IMR-90 (cell line): ENCODE data around the gene SLF1. TPM values are rescaled to one million over a fixed set of nuclear protein-coding genes. Genes with fewer than 3 reads are reported as not detected.

Experiments
- ATAC-seq: fragments of 200-7000 bp; cut with Tn5 transposase; 2 replicates; pipeline ENCODE4 v1.9.1; 2020; ENCODE audit warnings: low read depth, mild to moderate bottlenecking, moderate library complexity
- BruUV-seq: library from RNA; stranded (reverse); fragments of 400-500 nt; replicated peaks from 2 replicates; lab custom pipeline; 2021; lab: Mats Ljungman, UMichigan
- CTCF ChIA-PET: fragments of 300-600 bp; formaldehyde crosslinking; extraction: SDS; loops from one replicate; lab custom pipeline; 2021; ENCODE audit warnings: antibody characterized with exemption; lab: Yijun Ruan, JAX
- POLR2A ChIA-PET: fragments of 300-600 bp; sonication (Branson Sonifier 250); formaldehyde crosslinking; loops from one replicate; lab custom pipeline; 2022; ENCODE audit warnings: antibody characterized with exemption; ENCODE audit not compliant: unreplicated experiment; lab: Charles Lee
- DNase-seq: peaks from one replicate; pipeline ENCODE4 v3.0.0; 2013
- H2AFZ ChIP-seq: replicated peaks from 2 replicates; pipeline ENCODE3; 2013; ENCODE audit warnings: low read length, mild to moderate bottlenecking; ENCODE audit not compliant: poor library complexity
- H2AK5ac ChIP-seq: 2 replicates; pipeline ENCODE4 v1.6.1; 2013; ENCODE audit warnings: low read depth, low read length, inconsistent platforms
- H2AK9ac ChIP-seq: replicated peaks from 2 replicates; pipeline ENCODE3; 2013; ENCODE audit warnings: mild to moderate bottlenecking, low read depth, low read length, moderate library complexity; ENCODE audit not compliant: poor library complexity
- H2BK120ac ChIP-seq: 2 replicates; pipeline ENCODE4 v1.6.1; 2013; ENCODE audit warnings: low read depth, low read length, inconsistent platforms
- H2BK15ac ChIP-seq: 3 replicates; pipeline ENCODE4 v1.6.1; 2013; ENCODE audit warnings: low read depth, low read length, inconsistent platforms
- H2BK20ac ChIP-seq: 2 replicates; pipeline ENCODE4 v1.6.1; 2013; ENCODE audit warnings: low read depth, mild to moderate bottlenecking, inconsistent platforms, low read length, moderate library complexity
- H2BK5ac ChIP-seq: 2 replicates; pipeline ENCODE4 v1.6.1; 2013; ENCODE audit warnings: mild to moderate bottlenecking, low read depth, low read length, inconsistent platforms; ENCODE audit not compliant: poor library complexity, severe bottlenecking
- H3K14ac ChIP-seq: replicated peaks from 2 replicates; pipeline ENCODE4 v1.6.1; 2013; ENCODE audit warnings: low read depth, low read length, inconsistent platforms
- H3K18ac ChIP-seq: 2 replicates; pipeline ENCODE4 v1.6.1; 2013; ENCODE audit warnings: low read depth, low read length, control low read depth
- H3K23ac ChIP-seq: 2 replicates; pipeline ENCODE4 v1.6.1; 2013; ENCODE audit warnings: low read depth, low read length, inconsistent platforms
- H3K27ac ChIP-seq: 2 replicates; pipeline ENCODE4 v1.5.1; 2013; ENCODE audit warnings: mild to moderate bottlenecking, control low read depth, low read length; ENCODE audit not compliant: insufficient read depth
- H3K27me3 ChIP-seq: 2 replicates; pipeline ENCODE4 v1.6.1; 2013; ENCODE audit warnings: low read length; ENCODE audit not compliant: control insufficient read depth, insufficient read depth
- H3K36me3 ChIP-seq: 2 replicates; pipeline ENCODE4 v1.6.1; 2013; ENCODE audit warnings: low read length, mixed read lengths; ENCODE audit not compliant: control insufficient read depth, insufficient read depth
- H3K4ac ChIP-seq: 2 replicates; pipeline ENCODE4 v1.6.1; 2013; ENCODE audit warnings: low read depth, low read length, inconsistent platforms
- H3K4me1 ChIP-seq: 2 replicates; pipeline ENCODE4 v1.6.1; 2013; ENCODE audit warnings: low read length, mixed read lengths; ENCODE audit not compliant: control insufficient read depth, insufficient read depth
- H3K4me2 ChIP-seq: 2 replicates; pipeline ENCODE4 v1.6.1; 2013; ENCODE audit warnings: low read depth, mild to moderate bottlenecking, control low read depth, low read length, moderate library complexity
- H3K4me3 ChIP-seq: 2 replicates; pipeline ENCODE4 v1.5.1; 2013; ENCODE audit warnings: low read depth, mild to moderate bottlenecking, control low read depth, low read length, moderate library complexity; ENCODE audit not compliant: insufficient read depth
- H3K56ac ChIP-seq: 2 replicates; pipeline ENCODE4 v1.6.1; 2013; ENCODE audit warnings: low read length, inconsistent platforms; ENCODE audit not compliant: insufficient read depth; ENCODE audit errors: extremely low read depth
- H3K79me1 ChIP-seq, 2 experiments: 2 replicates each; pipeline ENCODE4 v1.6.1; 2013; ENCODE audit warnings: low read length in 2 of 2, inconsistent platforms in 1 of 2, low read depth in 1 of 2
- H3K9ac ChIP-seq: 2 replicates; pipeline ENCODE4 v1.6.1; 2013; ENCODE audit warnings: low read depth, low read length, control low read depth
- H3K9me1 ChIP-seq: 2 replicates; pipeline ENCODE4 v1.6.1; 2013; ENCODE audit warnings: low read length, inconsistent platforms; ENCODE audit not compliant: insufficient read depth
- H3K9me3 ChIP-seq: 2 replicates; pipeline ENCODE4 v1.6.1; 2013; ENCODE audit warnings: low read length; ENCODE audit not compliant: control insufficient read depth, insufficient read depth
- H4K20me1 ChIP-seq: 2 replicates; pipeline ENCODE4 v1.6.1; 2013; ENCODE audit warnings: low read length, inconsistent platforms; ENCODE audit not compliant: insufficient read depth
- H4K5ac ChIP-seq: 2 replicates; pipeline ENCODE4 v1.6.1; 2013; ENCODE audit warnings: mild to moderate bottlenecking, low read depth, low read length, control low read depth
- H4K8ac ChIP-seq, 2 experiments: 2 replicates each; pipeline ENCODE4 v1.6.1; 2013; ENCODE audit warnings: low read depth in 2 of 2, low read length in 2 of 2, control low read depth in 1 of 2, inconsistent platforms in 1 of 2
- H4K91ac ChIP-seq: 2 replicates; pipeline ENCODE4 v1.6.1; 2013; ENCODE audit warnings: low read depth, low read length, inconsistent platforms; ENCODE audit not compliant: insufficient read depth
- BHLHE40 ChIP-seq: fragments of 150-350 bp; IDR thresholded peaks from 2 replicates; pipeline ENCODE4 v1.6.1; 2016; ENCODE audit warnings: mild to moderate bottlenecking, low read depth, low read length
- CEBPB ChIP-seq: IDR thresholded peaks from 2 replicates; pipeline ENCODE4 v1.6.1; 2012; ENCODE audit warnings: low read depth, low read length, improper control_type of control experiment
- CHD1 ChIP-seq: IDR thresholded peaks from 2 replicates; pipeline ENCODE4 v1.6.1; 2012; ENCODE audit warnings: low read depth, low read length, improper control_type of control experiment
- FOS ChIP-seq: fragments of 150-350 bp; IDR thresholded peaks from 2 replicates; pipeline ENCODE4 v1.6.1; 2016; ENCODE audit warnings: low read depth, low read length
- MAFK ChIP-seq: IDR thresholded peaks from 2 replicates; pipeline ENCODE4 v1.6.1; 2012; ENCODE audit warnings: low read depth, low read length, improper control_type of control experiment
- MAZ ChIP-seq: IDR thresholded peaks from 2 replicates; pipeline ENCODE4 v1.6.1; 2012; ENCODE audit warnings: low read depth, mild to moderate bottlenecking, low read length, improper control_type of control experiment, moderate library complexity, borderline replicate concordance
- MXI1 ChIP-seq: IDR thresholded peaks from 2 replicates; pipeline ENCODE4 v1.6.1; 2012; ENCODE audit warnings: low read depth, mild to moderate bottlenecking, low read length, moderate library complexity, borderline replicate concordance
- NFE2L2 ChIP-seq: fragments of 150-350 bp; IDR thresholded peaks from 2 replicates; pipeline ENCODE4 v1.6.1; 2016; ENCODE audit warnings: low read depth, mild to moderate bottlenecking, low read length
- POLR2A ChIP-seq: IDR thresholded peaks from 2 replicates; pipeline ENCODE4 v1.6.1; 2012; ENCODE audit warnings: mild to moderate bottlenecking, low read depth, low read length
- RAD21 ChIP-seq: IDR thresholded peaks from 2 replicates; pipeline ENCODE4 v1.6.1; 2012; ENCODE audit warnings: low read length, improper control_type of control experiment
- RCOR1 ChIP-seq: IDR thresholded peaks from 2 replicates; pipeline ENCODE4 v1.6.1; 2012; ENCODE audit warnings: mild to moderate bottlenecking, low read length, improper control_type of control experiment; ENCODE audit not compliant: insufficient replicate concordance
- RFX5 ChIP-seq: IDR thresholded peaks from 2 replicates; pipeline ENCODE4 v1.8.0; 2012; ENCODE audit warnings: low read depth, mild to moderate bottlenecking, low read length, moderate library complexity
- SMC3 ChIP-seq: fragments of 150-350 bp; IDR thresholded peaks from 2 replicates; pipeline ENCODE4 v1.6.1; 2016; ENCODE audit warnings: low read depth, mild to moderate bottlenecking, antibody characterized with exemption, low read length, moderate library complexity
- USF2 ChIP-seq: fragments of 150-350 bp; IDR thresholded peaks from 2 replicates; pipeline ENCODE4 v1.6.1; 2017; ENCODE audit warnings: mild to moderate bottlenecking, antibody characterized with exemption, low read length, low read depth
- WGBS, 2 experiments: methylation state at CpG; one replicate each; pipeline versions ENCODE4 v1.1.5 to v1.1.7; 2013; ENCODE audit warnings: missing lambda C conversion rate in 2 of 2; ENCODE audit not compliant: insufficient read length in 1 of 2; ENCODE audit errors: extremely low coverage in 2 of 2; 5-methylcytosine and 5-hydroxymethylcytosine counted together
- dilution Hi-C: fragments of 300-500 bp; cut with HindIII; formaldehyde crosslinking; loops from one replicate; pipeline ENCODE4 v1.14.3; 2018; ENCODE audit warnings: low sequenced_read_pairs; ENCODE audit not compliant: unreplicated experiment
- in situ Hi-C: fragments of 300-500 bp; cut with MboI; formaldehyde crosslinking; loops from 3 replicates; pipeline ENCODE4 v1.14.3; 2019; ENCODE audit warnings: low sequenced_read_pairs, inconsistent platforms, mixed read lengths
- intact Hi-C: fragments of 100-400 bp; cut with micrococcal nuclease; formaldehyde crosslinking; loops from 2 replicates; pipeline ENCODE4 v1.10.0; 2022
- polyA plus RNA-seq, 3 experiments: library from polyadenylated mRNA; depleted of rRNA; stranded (reverse); fragments of >200 nt; gene quantifications; 2 replicates each; pipeline ENCODE4 v1.2.3, GENCODE V29; 2012; ENCODE audit warnings: low replicate concordance in 1 of 3
- total RNA-seq: library from RNA; depleted of rRNA; stranded (reverse); fragments of >200 nt; gene quantifications from 2 replicates; pipeline ENCODE4 v1.2.3, GENCODE V29; 2012

The SLF1 gene
- total and polyA plus RNA-seq, 2 of the 4 experiments (the other 2 are of a cell fraction) = 1.9 to 3.4 TPM

DNA sequence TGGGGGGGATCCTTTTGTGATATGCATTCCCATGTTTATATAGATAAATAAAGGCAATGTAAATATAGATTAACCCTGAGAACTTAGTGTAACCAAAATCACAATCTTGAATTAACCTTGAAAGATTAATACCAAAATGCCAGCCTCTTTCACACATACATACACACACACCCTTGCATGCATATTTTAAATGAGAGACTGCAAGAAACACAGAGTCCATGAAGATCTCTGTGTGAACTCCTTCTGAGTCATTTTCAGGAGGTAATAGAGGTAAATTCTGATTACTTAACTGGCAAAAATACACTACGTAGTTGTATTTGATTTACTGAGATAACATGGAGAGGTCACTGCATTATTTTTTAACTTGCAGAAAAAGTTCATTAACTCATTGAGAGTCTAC is 118.0 kb downstream of the SLF1 start:
- Histone ChIP-seq H3K9me3 (no peaks in the 10 kb centered on the region), H3K4ac (no peak overlapping the region), H3K23ac (no peak overlapping the region), H2BK5ac (no peak overlapping the region), H3K9me1 (no peaks in the 10 kb centered on the region), H2AK9ac (no peak overlapping the region), H3K4me3 (no peak overlapping the region), H3K4me2 (no peak overlapping the region), H3K56ac (no peak overlapping the region), H2AFZ (no peak overlapping the region), H2BK15ac (no peak overlapping the region), H3K14ac (no peak overlapping the region), H4K91ac (no peak overlapping the region), H4K8ac (no peak overlapping the region), H3K4me1 (no peaks in the 10 kb centered on the region), H4K20me1 (no peaks in the 10 kb centered on the region), H3K27me3 (no peaks in the 10 kb centered on the region), H3K9ac (no peak overlapping the region), H2BK120ac (no peak overlapping the region), H3K79me1 (no peaks in the 10 kb centered on the region), H3K27ac (no peak overlapping the region), H3K36me3 (no peaks in the 10 kb centered on the region), H3K18ac (no peak overlapping the region), H2AK5ac (no peak overlapping the region), H2BK20ac (no peak overlapping the region), H4K5ac (no peak overlapping the region)
- TF ChIP-seq NFE2L2 (no peak), RCOR1 (no peak), POLR2A (no peak), MXI1 (no peak), CEBPB (no peak), FOS (no peak), CHD1 (no peak), RFX5 (no peak), SMC3 (no peak), MAFK (no peak), USF2 (no peak), MAZ (no peak), RAD21 (no peak), BHLHE40 (no peak)
- DNase-seq = no peak
- intact Hi-C loops (loop anchor here (5.0 kb wide), 4 partner anchors 494 to 1154 kb away; partner anchors contain the start of genes NR2F1 and NR2F1-AS1), in situ Hi-C loops (no loop called here), dilution Hi-C loops (no loop called here)
- POLR2A ChIA-PET = no interaction called here
- ATAC-seq = no peak
- CTCF ChIA-PET = interaction anchor here (1.0 kb wide), 1 partner anchor 127 kb away, joined by 3 read pairs; no protein-coding TSS in a partner anchor
- BruUV-seq = no TSS peak
- no CpG with 5 or more reads among the region's 1 CpG for WGBS, 2 experiments
